ENCODE data around the gene NFX1. TPM values are rescaled to one million over a fixed set of nuclear protein-coding genes. Genes with fewer than 3 reads are reported as not detected.

The NFX1 gene
- total and polyA plus RNA-seq, 9 of the 15 experiments (the other 6 are each of a cell fraction or from before 2014, with no cell fraction given), result 8.8 to 38.9 (median 26.8) TPM

- TF ChIP-seq USF2 (CRISPR knock-in tag; IDR thresholded peaks at IDR 0.05) (no peak), ZSCAN32 (CRISPR knock-in tag; IDR thresholded peaks at IDR 0.05) (no peak), ZFX (CRISPR knock-in tag; IDR thresholded peaks at IDR 0.05) (no peak)
These were observed 90.2 kb downstream of the NFX1 start (continued) for GRCh38 chr9:33380390-33381094.

GRCh38 chr9:33381231-33381791 is 91.0 kb downstream of the NFX1 start:
- ChIA-PET POLR2A (interaction anchor here (0.6 kb wide), 1 partner anchor 158 kb away, joined by 3 read pairs; no protein-coding TSS in a partner anchor), CTCF (ENCODE audit: low intra/inter-chr PET ratio) (no interaction called here)
- Histone ChIP-seq H3K4me1 (replicated peaks in 1 of 2; ENCODE audit: control insufficient read depth in 2 of 2, insufficient read depth in 2 of 2, low read length in 2 of 2) (peaks cover 8 to 9% of the 10 kb centered on the region in 2 experiments), H3K79me2 (ENCODE audit: control insufficient read depth, insufficient read depth, low read length) (no peaks in the 10 kb centered on the region), H3K9me1 (ENCODE audit: control insufficient read depth, insufficient read depth, low read length) (no peaks in the 10 kb centered on the region), H3K4me2 (ENCODE audit: insufficient read depth, low read length) (no peak overlapping the region), H3K27me3 (ENCODE audit: control insufficient read depth in 2 of 2, insufficient read depth in 2 of 2, low read length in 2 of 2) (no peaks in the 10 kb centered on the region), H3K27ac (ENCODE audit: extremely low read depth, low read depth, low read length) (no peak overlapping the region), H3K9me3 (replicated peaks; ENCODE audit: control insufficient read depth, insufficient read depth, low read depth, low read length) (no peaks in the 10 kb centered on the region), H4K20me1 (replicated peaks; ENCODE audit: control insufficient read depth, insufficient read depth, low read length) (no peaks in the 10 kb centered on the region), H2AFZ (ENCODE audit: low read depth, low read length) (no peak overlapping the region), H3K36me3 (ENCODE audit: control insufficient read depth, insufficient read depth, low read length) (no peaks in the 10 kb centered on the region), H3K4me3 (no peak overlapping the region), H3K9ac (ENCODE audit: insufficient read depth in 1 of 2, low read depth in 2 of 2, low read length in 2 of 2) (no peak overlapping the region; a peak in 1 of 4 replicates)
- DNase-seq (ENCODE audit: extremely low read depth in 1 of 4, low spot score in 3 of 4) (peak in 2 of 4 experiments; percentile 26 to 37), FAIRE-seq (no peak), ATAC-seq (peak; percentile 71)
- in situ Hi-C loops (cut with MboI), result no loop called here
- BruUV-seq (replicated peaks), result no TSS peak
- 31% methylated on average over 6 of the region's 11 CpGs for WGBS (ENCODE audit: insufficient coverage, low coverage, missing lambda C conversion rate)
- intact Hi-C loops (cut with micrococcal nuclease), result no loop called here
- no peak for TF ChIP-seq E2F3 (CRISPR knock-in tag; IDR thresholded peaks at IDR 0.05)
- no peak for TF ChIP-seq CEBPZ (IDR thresholded peaks at IDR 0.05; ENCODE audit: borderline replicate concordance, low read depth, low read length)
- TF ChIP-seq RAD51 (IDR thresholded peaks at IDR 0.05; ENCODE audit: borderline replicate concordance, low read depth), result no peak
- TF ChIP-seq ZNF134 (CRISPR knock-in tag; conservative IDR thresholded peaks at IDR 0.05), result no peak
- TF ChIP-seq MYBL2 (IDR thresholded peaks at IDR 0.05; ENCODE audit: low read depth), result no peak
- no peak for TF ChIP-seq MYBL2 (CRISPR knock-in tag; IDR thresholded peaks at IDR 0.05; ENCODE audit: borderline replicate concordance)
- TF ChIP-seq MEF2A (IDR thresholded peaks at IDR 0.05; ENCODE audit: control insufficient read depth, low read depth, low read length), result no peak
- TF ChIP-seq ZBTB9 (CRISPR knock-in tag; IDR thresholded peaks at IDR 0.05), result no peak
- TF ChIP-seq MAFG (tag; conservative IDR thresholded peaks at IDR 0.05), result no peak
- no peak for TF ChIP-seq CREM (IDR thresholded peaks at IDR 0.05; ENCODE audit: low read depth)
- no peak for TF ChIP-seq ZNF184 (CRISPR knock-in tag; IDR thresholded peaks at IDR 0.05)
- TF ChIP-seq TRIM24 (IDR thresholded peaks at IDR 0.05), result no peak
- no peak for TF ChIP-seq CBFA2T2 (conservative IDR thresholded peaks at IDR 0.05)
- TF ChIP-seq BCL6 (CRISPR knock-in tag; IDR thresholded peaks at IDR 0.05), result no peak
- no peak for TF ChIP-seq ZSCAN32 (CRISPR knock-in tag; IDR thresholded peaks at IDR 0.05)

Measured in K562 (cell line).